HEK293 (cell line): Measurements from ENCODE around the gene DTL.

Source experiments
- CTCF ChIA-PET: fragments of 350-600 bp; formaldehyde crosslinking; extraction: SDS; loops from one replicate; lab custom pipeline; 2021; ENCODE audit warnings: antibody characterized with exemption; lab: Yijun Ruan, JAX
- POLR2A ChIA-PET: fragments of 300-600 bp; formaldehyde crosslinking; extraction: SDS; loops from one replicate; lab custom pipeline; 2020; ENCODE audit warnings: antibody characterized with exemption, inconsistent platforms; lab: Yijun Ruan, JAX
- H3K27ac ChIP-seq: fragments of 200-500 bp; sonication (Bioruptor generic); 2 replicates; pipeline ENCODE4 v1.5.1; 2014; ENCODE audit warnings: low read depth, low read length, control low read depth, inconsistent platforms; ENCODE audit errors: extremely low read depth
- H3K36me3 ChIP-seq, 2 experiments: fragments of 200-500 bp in 1 of 2; sonication (Bioruptor generic) in 1 of 2; 1 replicate in 1 of 2; 2 replicates in 1 of 2; pipeline ENCODE4 v1.5.1; 2014 to 2017; ENCODE audit warnings: inconsistent platforms in 2 of 2, low read length in 2 of 2; ENCODE audit not compliant: control insufficient read depth in 2 of 2, insufficient read depth in 1 of 2
- H3K4me1 ChIP-seq: fragments of 200-500 bp; sonication (Bioruptor generic); 2 replicates; pipeline ENCODE4 v1.5.1; 2014; ENCODE audit warnings: mild to moderate bottlenecking, low read length, inconsistent platforms; ENCODE audit not compliant: control insufficient read depth, insufficient read depth
- H3K4me3 ChIP-seq: 2 replicates; pipeline ENCODE4 v1.5.1; 2011; ENCODE audit warnings: low read depth, mild to moderate bottlenecking, control low read depth, low read length, moderate library complexity
- H3K9me3 ChIP-seq: fragments of 200-500 bp; sonication (Bioruptor generic); 2 replicates; pipeline ENCODE4 v1.5.1; 2014; ENCODE audit warnings: low read depth, low read length, inconsistent platforms; ENCODE audit not compliant: control insufficient read depth, insufficient read depth
- ELK4 ChIP-seq: IDR thresholded peaks from 2 replicates; pipeline ENCODE4 v1.6.1; 2011; ENCODE audit warnings: mild to moderate bottlenecking, low read depth, low read length, borderline replicate concordance
- GFI1B ChIP-seq: fragments of 450-650 bp; formaldehyde crosslinking; IDR thresholded peaks from 2 replicates; pipeline ENCODE4 v1.5.1; 2016; ENCODE audit warnings: missing biosample characterization, missing genetic modification characterization
- GLIS2 ChIP-seq: fragments of 450-650 bp; formaldehyde crosslinking; IDR thresholded peaks from 2 replicates; pipeline ENCODE4 v1.5.1; 2016; ENCODE audit warnings: missing biosample characterization, missing genetic modification characterization
- HOXC10 ChIP-seq: sonication (generic); formaldehyde crosslinking; IDR thresholded peaks from 2 replicates; pipeline ENCODE4 v1.8.1; 2023; ENCODE audit warnings: mild to moderate bottlenecking, missing genetic modification reagents
- KLF17 ChIP-seq: fragments of 450-650 bp; formaldehyde crosslinking; IDR thresholded peaks from 2 replicates; pipeline ENCODE4 v1.5.1; 2016; ENCODE audit warnings: missing biosample characterization, missing genetic modification characterization
- KLF9 ChIP-seq: fragments of 450-650 bp; formaldehyde crosslinking; IDR thresholded peaks from 2 replicates; pipeline ENCODE4 v1.5.1; 2016; ENCODE audit warnings: missing biosample characterization, missing genetic modification characterization, low read depth
- MYNN ChIP-seq: fragments of 450-650 bp; formaldehyde crosslinking; IDR thresholded peaks from 2 replicates; pipeline ENCODE4 v1.5.1; 2016; ENCODE audit warnings: missing biosample characterization, missing genetic modification characterization, borderline replicate concordance
- OSR2 ChIP-seq: fragments of 450-650 bp; formaldehyde crosslinking; IDR thresholded peaks from 2 replicates; pipeline ENCODE4 v1.5.1; 2016; ENCODE audit warnings: missing biosample characterization, missing genetic modification characterization
- OVOL3 ChIP-seq: fragments of 450-650 bp; formaldehyde crosslinking; IDR thresholded peaks from 2 replicates; pipeline ENCODE4 v1.5.1; 2016; ENCODE audit warnings: missing biosample characterization, missing genetic modification characterization
- PATZ1 ChIP-seq: fragments of 450-650 bp; formaldehyde crosslinking; IDR thresholded peaks from 2 replicates; pipeline ENCODE4 v1.5.1; 2016; ENCODE audit warnings: missing biosample characterization, missing genetic modification characterization
- PRDM4 ChIP-seq: fragments of 450-650 bp; formaldehyde crosslinking; IDR thresholded peaks from 2 replicates; pipeline ENCODE4 v1.5.1; 2017; ENCODE audit warnings: missing biosample characterization, missing genetic modification characterization
- SP3 ChIP-seq: fragments of 450-650 bp; formaldehyde crosslinking; IDR thresholded peaks from 2 replicates; pipeline ENCODE4 v1.5.1; 2016; ENCODE audit warnings: missing biosample characterization, missing genetic modification characterization
- ZBTB26 ChIP-seq: fragments of 450-650 bp; formaldehyde crosslinking; optimal IDR thresholded peaks from 2 replicates; pipeline ENCODE3; 2016; ENCODE audit warnings: missing biosample characterization, mild to moderate bottlenecking, missing genetic modification characterization
- ZBTB44 ChIP-seq: fragments of 450-650 bp; IDR thresholded peaks from 2 replicates; pipeline ENCODE4 v1.5.1; 2018; ENCODE audit warnings: missing biosample characterization, mild to moderate bottlenecking, missing genetic modification characterization
- ZNF112 ChIP-seq: fragments of 450-650 bp; formaldehyde crosslinking; IDR thresholded peaks from 2 replicates; pipeline ENCODE4 v1.5.0; 2017; ENCODE audit warnings: missing biosample characterization, missing genetic modification characterization
- ZNF202 ChIP-seq: fragments of 450-650 bp; formaldehyde crosslinking; IDR thresholded peaks from 2 replicates; pipeline ENCODE4 v1.5.1; 2016; ENCODE audit warnings: missing biosample characterization, missing genetic modification characterization, borderline replicate concordance
- ZNF248 ChIP-seq: fragments of 450-650 bp; formaldehyde crosslinking; IDR thresholded peaks from 2 replicates; pipeline ENCODE4 v1.5.1; 2017; ENCODE audit warnings: missing biosample characterization, missing genetic modification characterization
- ZNF311 ChIP-seq: fragments of 450-650 bp; formaldehyde crosslinking; IDR thresholded peaks from 2 replicates; pipeline ENCODE4 v1.5.1; 2017; ENCODE audit warnings: missing biosample characterization, missing genetic modification characterization, borderline replicate concordance
- ZNF324 ChIP-seq: fragments of 450-650 bp; formaldehyde crosslinking; IDR thresholded peaks from 2 replicates; pipeline ENCODE4 v1.5.1; 2016; ENCODE audit warnings: missing biosample characterization, missing genetic modification characterization
- ZNF335 ChIP-seq: fragments of 450-650 bp; formaldehyde crosslinking; conservative IDR thresholded peaks from 2 replicates; pipeline ENCODE4 v1.5.1; 2016; ENCODE audit warnings: missing biosample characterization, missing genetic modification characterization
- ZNF548 ChIP-seq: fragments of 450-650 bp; formaldehyde crosslinking; IDR thresholded peaks from 2 replicates; pipeline ENCODE4 v1.5.1; 2016; ENCODE audit warnings: missing biosample characterization, missing genetic modification characterization
- ZNF561 ChIP-seq: fragments of 450-650 bp; IDR thresholded peaks from 2 replicates; pipeline ENCODE4 v1.5.1; 2018; ENCODE audit warnings: missing biosample characterization, missing genetic modification characterization, borderline replicate concordance
- ZNF639 ChIP-seq: fragments of 450-650 bp; formaldehyde crosslinking; IDR thresholded peaks from 2 replicates; pipeline ENCODE4 v1.5.1; 2016; ENCODE audit warnings: missing biosample characterization, missing genetic modification characterization
- ZNF654 ChIP-seq: fragments of 450-650 bp; formaldehyde crosslinking; IDR thresholded peaks from 2 replicates; pipeline ENCODE4 v1.5.1; 2016; ENCODE audit warnings: low read depth, missing biosample characterization, missing genetic modification characterization
- ZNF670 ChIP-seq: fragments of 450-650 bp; formaldehyde crosslinking; IDR thresholded peaks from 2 replicates; pipeline ENCODE4 v1.5.1; 2016; ENCODE audit warnings: missing biosample characterization, missing genetic modification characterization, low read depth
- ZNF768 ChIP-seq: fragments of 450-650 bp; formaldehyde crosslinking; IDR thresholded peaks from 2 replicates; pipeline ENCODE4 v1.5.1; 2018; ENCODE audit warnings: missing biosample characterization, mild to moderate bottlenecking, missing genetic modification characterization

DTL gene

GRCh38 chr1:212035835-212036605, 472 bp downstream of the DTL start:
- CTCF ChIA-PET = interaction anchor here (0.6 to 5.0 kb wide), 52 partner anchors 9 to 701 kb away, joined by 3 to 57 read pairs (median 4); no protein-coding TSS in a partner anchor
- peaks cover 3% of the 10 kb centered on the region; the same call in 1 of the 2 replicates for H3K4me1 ChIP-seq
- peaks cover 3 to 38% of the 10 kb centered on the region in 2 experiments; a peak in 1 of 3 replicates for H3K36me3 ChIP-seq
- peak overlapping the region; percentile 91 for H3K4me3 ChIP-seq
- no peaks in the 10 kb centered on the region for H3K9me3 ChIP-seq
- peak overlapping the region; percentile 62 for H3K27ac ChIP-seq
- POLR2A ChIA-PET = interaction anchor here (0.6 to 2.4 kb wide), 23 partner anchors 8 to 573 kb away, joined by 3 to 12 read pairs (median 4); partner anchors contain the start of genes ATF3 and NEK2
- TF ChIP-seq ZNF670 (tag by site-specific recombination) (no peak), ZNF202 (tag by site-specific recombination) (no peak), ZNF335 (tag by site-specific recombination) (peak; percentile 76), SP3 (tag by site-specific recombination) (0 out of 2 replicates have a peak, but pooled peaks have one; percentile 3), ZNF561 (tag by site-specific recombination) (0 out of 2 replicates have a peak, but pooled peaks have one; percentile 15), ZBTB44 (tag by site-specific recombination) (no peak), HOXC10 (CRISPR knock-in tag) (peak; percentile 59; the same call in 1 of the 2 replicates), OVOL3 (tag by site-specific recombination) (peak; percentile 78), ZNF548 (tag by site-specific recombination) (no peak), ZNF112 (tag by site-specific recombination) (no peak), ZNF654 (tag by site-specific recombination) (peak; percentile 14; the same call in 1 of the 2 replicates), GLIS2 (tag by site-specific recombination) (no peak), MYNN (tag by site-specific recombination) (no peak), PRDM4 (tag by site-specific recombination) (no peak), ZNF324 (tag by site-specific recombination) (no peak), ZNF768 (no peak), OSR2 (no peak), KLF17 (tag by site-specific recombination) (peak; percentile 34), KLF9 (tag by site-specific recombination) (no peak; the same call in 1 of the 2 replicates), ZNF311 (tag by site-specific recombination) (no peak), PATZ1 (tag by site-specific recombination) (no peak), ELK4 (no peak), ZBTB26 (tag by site-specific recombination) (no peak), GFI1B (tag by site-specific recombination) (no peak), ZNF639 (tag by site-specific recombination) (0 out of 2 replicates have a peak, but pooled peaks have one; percentile 6), ZNF248 (tag by site-specific recombination) (no peak)
